ENCODE measurements around the gene HBS1L.

GRCh38 chr6:134999107-134999506 is 55.5 kb downstream of the HBS1L start:
- TF ChIP-seq CTCF (IDR thresholded peaks at IDR 0.05), result no peak
- TF ChIP-seq POLR2A (IDR thresholded peaks at IDR 0.05), result no peak

Measured in thyroid gland (tissue), 4 donors.